OCI-LY3 (cell line): ENCODE results near the gene MARCHF9.

Source experiments
- EZH2phosphoT487 ChIP-seq: fragments of 200-600 bp; shearing (Covaris generic); IDR thresholded peaks from 2 replicates; pipeline ENCODE4 v1.6.1; 2018; ENCODE audit warnings: antibody characterized with exemption, mixed run types, low read depth
- TF ChIP-seq, protein P1 (sequence below): fragments of 200-600, 300-600 bp; sonication (generic); IDR thresholded peaks from 2 replicates; pipeline ENCODE4 v1.5.1; 2014; ENCODE audit warnings: antibody characterized with exemption, low read length, low read depth

DNA sequence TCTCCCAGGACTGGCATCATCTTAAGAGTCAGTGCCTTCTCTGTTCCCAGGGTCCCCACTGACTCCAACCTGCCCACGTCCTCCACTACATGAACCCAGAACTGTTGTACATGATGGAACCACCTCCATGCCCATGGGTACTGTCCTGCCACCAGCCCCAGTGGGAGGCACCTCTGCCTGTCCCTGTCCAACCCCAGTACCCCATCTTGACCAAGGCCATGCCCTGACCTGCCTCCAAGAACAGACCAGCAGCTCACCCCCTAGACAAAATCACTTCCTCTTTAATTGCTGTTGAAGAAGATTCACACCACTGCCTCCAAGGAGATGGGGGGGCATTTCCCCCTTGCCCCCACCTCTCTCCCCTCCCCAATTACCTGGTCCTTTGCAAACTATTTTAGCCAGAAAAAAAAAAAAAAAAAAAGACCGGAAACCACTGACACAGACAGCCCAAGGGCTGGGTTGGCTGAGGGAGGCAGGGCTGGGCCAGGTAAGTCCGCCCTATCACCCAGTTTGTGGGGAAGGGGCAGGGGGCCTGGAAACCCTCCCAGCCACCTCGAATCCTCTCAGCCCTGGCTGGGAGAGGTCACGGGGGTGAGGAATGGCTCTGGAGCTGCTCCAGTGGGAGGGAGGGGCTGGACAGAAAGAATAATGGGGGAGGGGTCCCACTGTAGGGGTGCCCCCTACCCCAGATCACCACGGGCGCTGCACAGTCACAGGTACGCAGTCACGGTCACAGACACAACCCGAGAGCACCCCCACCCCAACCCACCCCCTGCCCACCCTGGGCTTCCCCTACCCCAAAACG lies 29.8 kb upstream of the MARCHF9 start:
- TF ChIP-seq, protein P1, sequence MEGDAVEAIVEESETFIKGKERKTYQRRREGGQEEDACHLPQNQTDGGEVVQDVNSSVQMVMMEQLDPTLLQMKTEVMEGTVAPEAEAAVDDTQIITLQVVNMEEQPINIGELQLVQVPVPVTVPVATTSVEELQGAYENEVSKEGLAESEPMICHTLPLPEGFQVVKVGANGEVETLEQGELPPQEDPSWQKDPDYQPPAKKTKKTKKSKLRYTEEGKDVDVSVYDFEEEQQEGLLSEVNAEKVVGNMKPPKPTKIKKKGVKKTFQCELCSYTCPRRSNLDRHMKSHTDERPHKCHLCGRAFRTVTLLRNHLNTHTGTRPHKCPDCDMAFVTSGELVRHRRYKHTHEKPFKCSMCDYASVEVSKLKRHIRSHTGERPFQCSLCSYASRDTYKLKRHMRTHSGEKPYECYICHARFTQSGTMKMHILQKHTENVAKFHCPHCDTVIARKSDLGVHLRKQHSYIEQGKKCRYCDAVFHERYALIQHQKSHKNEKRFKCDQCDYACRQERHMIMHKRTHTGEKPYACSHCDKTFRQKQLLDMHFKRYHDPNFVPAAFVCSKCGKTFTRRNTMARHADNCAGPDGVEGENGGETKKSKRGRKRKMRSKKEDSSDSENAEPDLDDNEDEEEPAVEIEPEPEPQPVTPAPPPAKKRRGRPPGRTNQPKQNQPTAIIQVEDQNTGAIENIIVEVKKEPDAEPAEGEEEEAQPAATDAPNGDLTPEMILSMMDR: no peak
- no peak for TF ChIP-seq EZH2phosphoT487
